NCI-H748 (cell line): Measurements from ENCODE around the gene HOXD4.

ENCODE experiments used
- DNase-seq: peaks from one replicate; lab custom pipeline; 2025; ENCODE audit not compliant: unreplicated experiment; lab: John Stamatoyannopoulos, UW

HOXD4 gene

DNA sequence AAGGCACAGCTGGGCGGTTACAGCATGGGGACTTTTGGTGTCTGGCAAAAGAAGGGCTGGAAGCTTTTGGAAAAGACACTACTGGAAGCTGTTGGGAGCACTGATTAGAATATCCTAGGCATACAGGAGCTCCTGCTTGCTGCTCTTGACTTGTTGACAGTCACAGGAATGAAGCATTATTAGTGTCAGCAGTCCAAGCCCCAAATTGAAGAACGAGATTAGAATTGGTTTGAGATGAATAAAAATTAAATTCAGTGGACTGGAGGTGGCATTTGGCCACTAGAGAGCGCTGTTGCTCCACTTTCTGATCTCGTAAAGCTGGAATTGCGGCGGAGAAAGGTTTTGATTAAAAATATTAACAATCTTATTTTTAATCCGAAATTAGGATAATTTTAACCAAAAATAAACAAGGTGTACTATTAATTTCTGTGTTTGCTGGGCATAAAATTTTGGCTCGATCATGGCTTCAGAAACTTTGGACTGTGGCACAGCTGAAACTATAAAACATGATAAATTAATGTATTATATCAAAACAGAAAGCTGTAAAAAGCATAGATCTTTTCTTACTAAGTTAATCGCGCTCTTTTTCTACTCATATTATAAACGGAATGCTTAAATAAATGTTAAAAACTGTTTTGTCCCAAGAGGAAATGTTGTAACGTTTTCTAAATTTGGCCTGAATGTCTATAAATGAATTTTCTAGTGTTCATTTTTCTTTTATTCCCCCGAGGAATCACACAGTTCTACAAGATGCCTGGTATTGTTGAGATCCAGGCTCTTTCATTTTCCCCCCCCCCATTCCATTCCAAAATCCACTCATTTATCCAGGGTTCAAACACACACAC, 24.2 kb upstream of the HOXD4 start:
- peak; percentile 78 for DNase-seq

DNA sequence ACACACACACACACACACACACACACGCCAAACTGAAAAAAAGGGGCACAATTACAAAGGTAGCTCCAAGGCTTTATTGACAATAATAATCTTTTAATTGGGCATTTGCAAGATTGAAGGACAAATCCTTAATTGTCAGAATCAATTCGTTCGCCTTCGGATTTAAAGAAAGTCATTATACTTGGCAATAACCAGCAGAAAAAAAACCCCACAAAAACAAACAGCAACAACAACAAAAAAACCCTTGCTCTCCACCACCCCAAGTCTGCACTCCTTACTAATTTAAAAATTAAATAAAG, 23.6 kb upstream of the HOXD4 start:
- no peak for DNase-seq

DNA sequence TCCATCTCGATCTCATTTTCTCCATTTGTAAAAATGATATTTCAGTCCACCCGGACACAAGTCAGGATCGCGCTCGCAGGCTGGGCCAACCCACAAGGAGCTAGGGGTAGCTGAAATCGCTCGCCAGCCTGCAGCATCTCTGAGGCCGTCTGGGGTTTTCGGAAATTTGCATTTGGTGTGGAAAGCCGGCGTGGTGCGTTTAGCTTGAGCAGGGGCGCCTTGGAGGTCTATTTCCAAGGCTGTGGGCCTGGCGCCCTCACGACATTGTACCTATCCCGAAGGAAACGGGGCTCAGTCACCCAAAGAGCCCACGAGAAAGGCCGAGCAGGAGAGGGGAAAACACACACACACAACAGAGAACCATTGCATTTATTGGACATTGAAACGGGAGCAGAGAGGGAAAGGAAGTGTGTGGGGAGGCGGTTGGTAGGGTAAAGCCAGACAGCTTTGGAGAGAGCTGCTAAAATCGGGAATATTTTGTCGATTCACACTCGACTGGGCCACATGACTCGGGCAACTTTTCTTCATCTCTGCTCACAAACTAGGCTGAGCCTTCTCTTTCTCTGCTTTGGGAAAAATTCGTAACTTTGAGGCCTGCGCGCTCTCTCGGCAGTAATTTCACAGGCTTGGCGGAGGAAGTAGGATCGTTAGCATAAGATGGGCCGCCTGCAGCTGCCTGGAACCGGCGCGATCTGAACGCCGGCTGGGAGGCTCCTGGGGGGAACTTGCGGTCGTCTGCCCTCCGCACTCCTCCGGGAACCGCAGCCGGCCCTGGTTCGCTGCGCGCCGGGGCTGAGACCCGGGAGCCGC, 23.0 kb upstream of the HOXD4 start:
- peak; percentile 82 for DNase-seq

DNA sequence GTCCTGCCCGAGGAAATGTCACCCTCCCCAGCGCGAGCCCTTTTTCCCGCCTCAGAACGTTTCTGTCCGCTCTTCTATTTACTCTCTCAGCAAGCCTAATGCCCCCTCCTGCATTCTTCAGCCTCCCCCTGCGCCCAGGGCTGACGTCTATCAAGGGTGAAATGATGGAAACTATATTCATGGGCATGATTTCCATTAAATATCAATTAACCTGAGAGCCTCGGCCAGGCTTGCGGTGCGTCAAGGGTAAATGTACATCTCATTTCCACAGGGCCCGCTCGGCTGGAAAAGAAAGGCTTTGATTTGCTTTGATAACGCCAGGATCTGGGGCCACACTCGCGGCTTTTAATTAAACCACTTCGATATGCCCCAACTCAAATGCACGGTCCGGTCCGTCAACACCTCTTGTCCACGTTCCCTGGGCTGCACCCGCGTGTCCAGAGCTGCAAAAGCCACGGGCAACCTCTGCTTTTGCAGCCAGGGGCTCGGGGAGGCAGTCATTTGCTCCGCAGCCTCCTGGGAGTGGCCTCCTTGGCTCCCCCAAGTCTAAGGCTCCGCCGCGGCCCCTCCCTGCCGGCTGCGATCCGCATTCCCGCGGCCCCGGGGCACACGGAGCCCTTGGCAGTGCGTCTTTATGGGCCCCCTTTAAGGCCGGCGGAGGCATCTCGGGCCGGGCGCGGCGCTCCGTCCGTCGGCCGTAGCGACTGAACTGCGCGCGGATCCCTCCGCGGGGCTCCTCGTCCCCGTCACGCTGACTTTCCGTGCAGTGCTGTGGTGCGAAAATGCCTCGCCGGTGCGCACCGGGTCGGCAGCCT, 22.2 kb upstream of the HOXD4 start, which contains the start of gene HOXD8:
Gene HOXD8, plus strand, starts transcription at position 724 of the 815 bp plus-strand sequence. CDS start 662 bp downstream, outside the sequence.
- DNase-seq, result peak; percentile 98

DNA sequence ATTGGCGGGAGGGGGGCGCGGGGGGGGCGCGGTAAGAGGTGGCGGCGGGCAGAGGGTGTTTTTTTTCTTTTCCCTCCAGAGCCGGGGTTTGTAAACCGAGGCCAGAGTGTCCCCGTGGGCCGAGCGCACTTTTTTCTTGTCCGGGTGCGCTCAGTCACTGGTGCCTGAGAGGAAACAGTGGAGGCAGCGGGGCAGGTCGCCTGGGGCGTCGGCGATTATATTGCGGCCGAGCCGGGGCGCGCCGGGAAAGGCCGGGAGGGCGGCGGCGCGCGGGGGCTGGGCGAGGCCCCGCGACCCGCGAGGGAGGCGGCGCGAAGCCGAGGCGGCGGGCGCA, 21.6 kb upstream of the HOXD4 start:
- DNase-seq, result peak; percentile 92

DNA sequence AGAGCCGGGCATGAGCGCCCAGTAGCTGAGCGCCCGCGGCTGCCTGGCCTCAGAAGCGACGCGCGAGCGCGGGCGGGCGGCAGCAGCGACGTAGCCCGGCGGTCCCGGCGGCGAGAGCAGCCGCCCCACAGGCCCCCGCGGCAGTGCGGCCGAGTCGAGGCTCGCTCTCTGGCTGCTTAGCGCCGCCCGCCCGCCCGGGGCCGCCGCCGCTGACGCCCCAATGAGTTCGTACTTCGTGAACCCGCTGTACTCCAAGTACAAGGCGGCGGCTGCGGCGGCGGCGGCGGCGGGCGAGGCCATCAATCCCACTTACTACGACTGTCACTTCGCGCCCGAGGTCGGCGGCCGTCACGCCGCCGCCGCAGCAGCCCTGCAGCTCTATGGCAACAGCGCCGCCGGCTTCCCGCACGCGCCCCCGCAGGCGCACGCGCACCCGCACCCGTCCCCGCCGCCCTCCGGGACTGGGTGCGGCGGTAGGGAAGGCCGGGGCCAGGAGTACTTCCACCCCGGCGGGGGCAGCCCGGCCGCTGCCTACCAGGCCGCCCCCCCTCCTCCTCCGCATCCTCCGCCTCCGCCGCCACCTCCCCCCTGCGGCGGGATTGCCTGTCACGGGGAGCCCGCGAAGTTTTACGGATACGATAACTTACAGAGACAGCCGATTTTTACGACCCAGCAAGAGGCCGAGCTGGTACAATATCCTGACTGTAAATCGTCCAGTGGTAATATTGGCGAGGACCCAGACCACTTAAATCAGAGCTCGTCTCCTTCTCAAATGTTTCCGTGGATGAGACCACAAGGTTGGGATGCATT, 21.0 kb upstream of the HOXD4 start:
- DNase-seq, result peak; percentile 92

DNA sequence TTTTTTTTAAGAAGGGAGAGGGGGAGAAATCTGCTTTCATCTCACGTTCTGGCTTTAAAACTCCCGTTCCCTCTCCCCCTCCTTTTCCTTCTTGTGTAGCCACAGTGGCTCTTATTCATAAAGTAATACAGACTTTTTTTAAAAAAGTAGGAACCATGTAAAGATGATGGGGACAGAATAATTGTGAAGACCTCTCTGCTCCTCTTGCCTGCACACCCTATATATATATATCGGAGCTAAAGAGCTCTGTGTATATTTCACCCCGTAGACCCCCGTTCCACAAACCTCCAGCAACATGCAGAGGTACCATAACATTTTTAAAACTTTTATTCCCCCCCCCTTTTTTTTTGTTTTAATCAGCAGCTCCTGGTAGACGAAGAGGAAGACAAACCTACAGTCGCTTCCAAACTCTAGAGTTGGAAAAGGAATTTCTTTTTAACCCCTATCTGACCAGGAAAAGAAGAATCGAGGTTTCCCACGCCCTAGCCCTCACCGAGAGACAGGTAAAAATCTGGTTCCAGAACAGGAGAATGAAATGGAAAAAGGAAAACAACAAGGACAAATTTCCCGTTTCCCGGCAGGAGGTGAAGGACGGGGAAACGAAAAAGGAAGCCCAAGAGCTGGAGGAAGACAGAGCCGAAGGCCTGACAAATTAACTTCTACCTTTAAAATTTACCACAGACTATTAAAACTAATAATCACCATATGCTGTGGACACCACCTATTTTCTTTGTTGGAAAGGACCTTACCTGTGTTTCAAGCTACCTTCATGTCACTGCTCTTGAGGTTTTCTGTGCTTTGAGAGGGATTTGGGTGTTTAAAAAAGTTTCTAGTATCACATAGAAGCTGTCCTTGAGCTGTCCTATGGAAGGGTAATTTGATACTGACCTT, 20.1 kb upstream of the HOXD4 start:
- DNase-seq, result peak; percentile 44

DNA sequence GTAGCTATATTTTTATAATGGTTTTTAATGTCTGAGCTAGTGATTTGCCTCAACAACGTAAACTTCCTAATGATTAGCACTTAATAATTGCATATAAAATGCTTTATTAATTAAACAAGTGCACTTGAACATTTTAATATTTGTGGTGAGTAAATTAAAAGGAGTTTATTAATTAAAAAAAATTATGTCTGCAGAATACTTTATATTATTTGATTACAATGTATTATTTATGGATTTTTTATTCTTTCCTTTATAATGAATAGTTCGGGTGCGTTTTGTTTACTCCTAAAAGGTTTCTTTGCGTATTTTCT, 19.5 kb upstream of the HOXD4 start:
- no peak for DNase-seq

DNA sequence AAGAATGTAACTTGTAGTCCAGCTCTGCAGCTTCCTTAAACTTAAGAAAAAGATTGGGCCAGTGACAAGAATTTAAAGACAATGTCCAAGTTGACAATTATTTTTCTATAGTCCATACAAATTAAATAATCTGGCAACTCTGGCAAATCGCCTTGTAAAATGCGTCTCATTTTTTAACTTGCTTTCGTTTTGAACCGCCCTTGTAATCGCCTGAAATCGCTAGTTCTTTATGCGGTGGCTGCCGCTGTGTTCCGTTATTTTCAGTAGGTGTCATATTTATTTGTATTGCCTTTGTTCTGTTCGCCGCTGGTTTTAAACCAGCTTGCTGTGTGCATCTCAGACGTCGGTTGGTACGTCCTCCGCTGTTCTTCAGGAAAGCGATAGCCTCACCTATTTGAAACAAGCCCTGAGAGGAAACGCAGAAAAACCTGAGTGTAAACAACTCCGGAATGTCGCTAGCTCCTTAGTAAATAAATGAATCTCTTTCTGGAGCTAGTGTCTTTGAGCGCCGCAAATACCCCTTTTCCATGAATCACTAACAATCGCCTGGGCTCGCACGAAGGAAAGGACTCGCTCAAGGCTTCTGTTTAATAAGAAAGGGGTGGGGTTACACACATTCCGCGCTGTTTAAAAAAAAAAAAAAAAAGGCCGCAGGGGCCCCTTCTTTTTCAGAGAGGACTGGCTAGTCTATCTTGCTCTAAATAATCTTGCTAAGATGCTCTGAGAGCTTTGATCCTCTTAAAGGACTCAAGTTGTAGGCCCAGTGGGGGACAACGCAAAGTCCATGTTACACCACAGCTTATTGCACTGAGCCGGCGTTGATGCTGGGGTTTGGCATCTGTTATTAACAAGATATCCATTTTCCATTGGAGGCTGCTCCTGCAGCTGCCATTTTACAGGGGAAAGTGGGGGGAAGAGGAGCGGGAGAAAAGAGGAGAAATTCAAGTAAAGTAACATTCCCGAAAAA, 18.9 kb upstream of the HOXD4 start:
- DNase-seq, result peak; percentile 81

DNA sequence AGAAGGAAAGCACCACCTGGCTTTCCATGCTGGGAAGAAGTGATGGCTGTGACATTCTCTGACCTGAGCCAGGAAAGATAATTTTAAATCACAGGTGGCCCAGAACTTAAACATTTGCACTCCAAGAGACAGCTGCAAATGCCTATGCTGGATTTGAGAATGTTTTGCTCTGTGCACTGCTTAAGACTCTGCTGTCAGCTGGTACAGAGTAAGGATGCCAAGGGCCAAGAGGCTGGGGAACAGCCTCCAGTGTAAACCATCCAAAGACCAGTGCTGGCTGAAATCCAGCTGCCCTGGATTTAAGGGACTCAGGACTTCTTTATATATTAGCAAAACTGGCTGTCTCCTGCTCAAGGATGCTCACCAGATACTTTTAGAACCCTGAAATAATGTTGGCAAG, 18.0 kb upstream of the HOXD4 start:
- peak; percentile 45 for DNase-seq

DNA sequence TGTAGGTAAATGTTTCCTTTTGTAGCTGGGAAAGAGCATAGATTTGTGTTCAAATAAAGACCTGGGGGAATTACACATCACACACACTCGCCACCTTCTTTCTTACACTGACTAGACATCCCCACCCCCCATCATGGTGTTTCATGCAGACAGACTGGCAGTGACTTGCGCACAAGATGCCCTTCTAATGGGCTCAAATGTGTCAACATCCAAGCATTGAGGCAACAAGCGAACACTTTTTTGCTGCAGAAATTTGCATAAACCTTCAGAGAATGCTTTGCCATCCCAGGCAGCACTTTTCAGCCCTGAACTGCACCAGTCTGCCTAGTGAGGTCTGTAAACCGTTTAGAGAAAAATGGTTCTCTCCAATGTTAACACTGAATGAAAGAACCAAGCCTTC, 17.3 kb upstream of the HOXD4 start:
- peak; percentile 26 for DNase-seq

DNA sequence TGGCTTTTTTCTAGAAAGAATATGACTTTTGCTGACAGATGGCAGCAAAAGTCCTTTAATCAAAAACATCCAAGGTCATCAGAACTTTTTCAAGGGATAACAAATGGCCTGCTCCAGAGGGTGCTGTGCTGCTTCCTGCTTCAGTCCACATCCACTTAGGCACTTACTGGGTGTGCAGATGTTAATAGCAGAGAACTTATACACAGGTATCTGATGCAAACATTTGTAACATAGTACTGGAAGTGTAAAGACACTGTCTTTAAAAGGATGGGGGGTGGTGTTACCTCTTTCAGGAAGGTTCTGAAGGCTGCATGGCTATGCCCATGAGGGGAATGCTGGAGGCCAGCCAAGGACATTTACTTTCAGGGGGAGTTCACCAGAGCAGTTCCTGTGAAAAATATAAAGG, 16.3 kb upstream of the HOXD4 start:
- peak; percentile 63 for DNase-seq

DNA sequence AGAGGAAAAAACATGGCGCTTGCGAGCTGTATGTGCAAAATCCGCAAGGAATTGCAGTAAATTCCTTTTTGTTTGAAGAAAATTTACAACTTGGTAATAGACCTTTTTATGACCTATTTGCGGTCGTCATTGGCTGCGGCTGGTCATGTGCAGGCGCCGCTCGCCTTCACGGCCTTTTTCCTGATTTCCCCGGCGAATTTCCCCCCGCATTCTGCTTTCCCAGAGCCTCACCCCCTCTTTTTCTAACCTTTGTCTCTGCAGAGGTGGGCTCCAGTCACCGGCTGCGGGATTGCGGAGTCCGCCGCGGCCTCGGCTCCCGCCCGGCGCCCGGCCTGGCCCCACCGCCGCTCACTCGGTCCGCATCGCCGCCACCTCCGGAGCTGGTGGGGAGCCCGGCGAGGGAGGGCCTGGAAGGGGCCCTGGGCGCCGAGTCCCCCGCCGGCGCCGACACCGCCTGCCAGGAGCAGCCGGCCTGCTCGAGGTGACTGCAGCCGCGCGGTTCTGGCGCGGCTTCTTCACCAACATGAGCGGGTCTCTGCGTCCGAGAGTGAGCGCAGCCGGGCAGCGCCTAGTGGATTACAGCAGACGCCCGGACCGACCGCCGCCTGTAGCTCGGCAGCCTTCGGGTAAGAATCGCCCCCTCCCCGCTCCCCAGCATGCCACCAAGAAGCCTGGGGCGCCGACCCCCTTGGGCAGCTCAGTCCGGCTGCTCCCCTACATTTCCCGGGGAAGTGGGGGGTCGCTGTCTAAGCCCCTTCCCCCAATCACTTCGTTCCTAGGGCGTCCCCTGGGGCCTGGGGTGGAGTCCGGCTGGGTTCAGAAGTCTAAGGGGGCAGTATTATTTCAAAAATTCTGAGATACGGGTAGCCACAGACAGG, 14.7 kb upstream of the HOXD4 start:
- peak; percentile 77 for DNase-seq

DNA sequence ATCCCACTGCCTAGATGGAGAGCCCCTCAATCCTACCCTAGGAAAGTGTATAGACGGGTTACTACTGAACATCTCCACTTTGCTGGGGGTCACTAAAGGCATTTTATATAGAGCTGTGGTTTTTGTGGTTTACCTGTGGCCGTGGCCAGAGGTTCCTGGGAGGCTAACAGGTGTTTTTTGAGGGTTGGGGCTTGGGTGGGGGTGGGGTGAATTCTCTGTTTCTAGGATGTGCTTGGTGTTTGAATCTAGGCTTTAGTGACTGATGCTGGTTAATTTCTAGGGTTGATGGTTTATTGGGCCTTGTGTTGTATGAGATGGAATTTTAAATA, 14.1 kb upstream of the HOXD4 start:
- DNase-seq, result peak; percentile 47

DNA sequence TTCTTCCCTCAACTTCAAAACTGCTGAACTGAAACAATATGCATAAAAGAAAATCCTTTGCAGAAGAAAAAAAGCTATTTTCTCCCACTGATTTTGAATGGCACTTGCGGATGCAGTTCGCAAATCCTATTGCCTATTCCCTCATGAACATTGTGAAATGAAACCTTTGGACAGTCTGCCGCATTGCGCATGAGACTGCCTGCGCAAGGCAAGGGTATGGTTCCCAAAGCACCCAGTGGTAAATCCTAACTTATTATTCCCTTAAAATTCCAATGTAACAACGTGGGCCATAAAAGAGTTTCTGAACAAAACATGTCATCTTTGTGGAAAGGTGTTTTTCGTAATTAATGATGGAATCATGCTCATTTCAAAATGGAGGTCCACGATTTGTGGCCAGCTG, 13.4 kb upstream of the HOXD4 start:
- DNase-seq, result peak; percentile 44

DNA sequence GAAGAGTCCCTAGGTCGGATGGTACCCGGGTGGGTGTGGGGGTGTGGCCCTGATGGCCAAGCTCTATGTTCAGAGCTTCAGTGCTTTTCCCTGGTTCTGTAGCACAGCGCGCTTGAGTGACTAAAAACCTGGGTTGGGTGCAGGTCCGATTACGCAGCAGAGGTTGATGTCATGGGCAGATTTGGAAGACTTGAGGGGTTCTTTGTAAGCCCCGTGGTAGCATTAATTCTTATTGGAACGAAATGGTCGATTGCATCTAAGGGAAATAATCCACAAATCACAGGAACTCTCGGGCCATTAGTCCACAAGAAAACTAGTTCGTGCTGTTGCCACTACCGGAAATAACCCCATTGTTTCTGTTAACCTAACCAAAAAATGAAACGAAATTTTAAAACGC, 12.8 kb upstream of the HOXD4 start:
- DNase-seq, result peak; percentile 54

DNA sequence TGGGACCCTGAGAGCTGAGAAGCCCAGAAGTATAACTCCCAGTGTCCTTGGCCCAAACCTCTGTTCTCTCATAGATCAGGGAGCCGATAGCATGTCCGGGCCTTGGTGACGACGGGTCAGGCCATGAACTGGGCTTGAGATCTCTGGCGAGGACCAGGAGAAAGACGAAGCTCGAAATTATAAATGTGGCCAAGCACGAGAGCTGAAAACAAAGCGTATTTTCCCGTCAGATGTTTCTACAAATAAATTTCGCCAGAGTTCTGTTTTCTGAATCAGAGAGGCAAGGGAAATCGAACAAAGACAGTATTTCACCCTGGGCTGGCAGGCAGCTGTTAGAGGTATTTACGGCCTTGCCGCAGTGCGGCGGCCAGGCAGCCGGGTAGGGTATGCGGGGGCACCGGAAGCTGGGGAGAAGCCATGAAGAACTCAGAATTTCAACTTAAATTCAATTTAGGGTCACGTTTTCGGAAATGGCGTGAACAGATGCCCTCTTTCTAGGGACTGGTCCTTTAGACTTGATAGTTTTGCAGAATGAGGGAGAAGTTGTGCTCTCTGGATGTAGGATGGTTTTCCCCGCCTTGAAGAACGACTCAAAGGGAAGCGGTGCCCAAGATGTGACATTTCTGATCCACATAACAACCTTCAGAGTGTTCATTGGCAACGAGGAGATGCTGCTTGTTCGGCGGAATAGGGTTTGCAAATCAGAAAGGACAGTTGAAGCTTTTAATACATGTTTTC, 12.3 kb upstream of the HOXD4 start:
- DNase-seq, result peak; percentile 51
